DOHH2 (cell line): ENCODE results near the gene EPS15.
"Not testable (repeated sequence)": the region's sequence is repeated elsewhere in the genome, so short reads cannot be mapped to it uniquely, and the experiment has no call there.

ENCODE experiments used
- H3F3A ChIP-seq: fragments of 200-600 bp; sonication (generic), shearing (Covaris generic); 2 replicates; pipeline ENCODE4 v1.6.0; 2016; ENCODE audit warnings: antibody characterized with exemption, mild to moderate bottlenecking; ENCODE audit not compliant: control insufficient read depth, insufficient read depth
- H3K27ac ChIP-seq: fragments of 200-600 bp; sonication (generic); 2 replicates; pipeline ENCODE4 v1.5.1; 2014; ENCODE audit warnings: low read depth, mild to moderate bottlenecking, low read length, moderate library complexity
- H3K27me3 ChIP-seq: fragments of 200-600 bp; sonication (generic); 2 replicates; pipeline ENCODE4 v1.6.1; 2014; ENCODE audit warnings: mild to moderate bottlenecking, low read length, mixed read lengths; ENCODE audit not compliant: control insufficient read depth
- H3K36me3 ChIP-seq: fragments of 200-600 bp; sonication (generic); 2 replicates; pipeline ENCODE4 v1.6.1; 2014; ENCODE audit warnings: mild to moderate bottlenecking, low read length, moderate library complexity, mixed read lengths; ENCODE audit not compliant: control insufficient read depth
- H3K4me1 ChIP-seq: fragments of 200-600 bp; sonication (generic); 2 replicates; pipeline ENCODE4 v1.6.1; 2014; ENCODE audit warnings: mild to moderate bottlenecking, low read length, mixed read lengths; ENCODE audit not compliant: control insufficient read depth
- H3K4me2 ChIP-seq: fragments of 200-600 bp; sonication (generic); 2 replicates; pipeline ENCODE4 v1.6.0; 2014; ENCODE audit warnings: mild to moderate bottlenecking, low read length, moderate library complexity
- H3K4me3 ChIP-seq: fragments of 200-600 bp; sonication (generic); 2 replicates; pipeline ENCODE4 v1.5.1; 2014; ENCODE audit warnings: mild to moderate bottlenecking, low read length, mixed read lengths
- H3K79me2 ChIP-seq: fragments of 200-600 bp; sonication (generic); 2 replicates; pipeline ENCODE4 v1.6.1; 2014; ENCODE audit warnings: mild to moderate bottlenecking, low read length, mixed read lengths; ENCODE audit not compliant: control insufficient read depth
- H3K9me2 ChIP-seq: fragments of 200-600 bp; sonication (generic); replicated peaks from 2 replicates; pipeline ENCODE4 v1.6.1; 2014; ENCODE audit warnings: mild to moderate bottlenecking, low read length, mixed read lengths; ENCODE audit not compliant: control insufficient read depth
- H3K9me3 ChIP-seq: fragments of 200-600 bp; sonication (generic); 2 replicates; pipeline ENCODE4 v1.6.1; 2014; ENCODE audit warnings: antibody characterized with exemption, low read length, mixed read lengths; ENCODE audit not compliant: control insufficient read depth, insufficient read depth
- H4K20me1 ChIP-seq: fragments of 200-600 bp; sonication (generic); 2 replicates; pipeline ENCODE4 v1.6.0; 2014; ENCODE audit warnings: low read depth, mild to moderate bottlenecking, antibody characterized with exemption, low read length, moderate library complexity; ENCODE audit not compliant: control insufficient read depth, insufficient read depth
- CTCF ChIP-seq: fragments of 200-600 bp; sonication (generic); IDR thresholded peaks from one replicate; pipeline ENCODE4 v1.5.1; 2014; ENCODE audit warnings: antibody characterized with exemption, mild to moderate bottlenecking, low read depth, low read length; ENCODE audit not compliant: poor library complexity, severe bottlenecking
- EZH2phosphoT487 ChIP-seq: fragments of 200-600 bp; sonication (generic); IDR thresholded peaks from 2 replicates; pipeline ENCODE4 v1.6.1; 2017; ENCODE audit warnings: borderline replicate concordance, mild to moderate bottlenecking, antibody characterized with exemption, low read length, moderate library complexity, mixed read lengths

Gene EPS15

GRCh38 chr1:51442616-51443015 is 76.5 kb downstream of the EPS15 start:
- Histone ChIP-seq H3K4me1 (peaks cover 18% of the 10 kb centered on the region), H3K4me2 (no peak overlapping the region), H3K9me3 (no peaks in the 10 kb centered on the region), H4K20me1 (no peaks in the 10 kb centered on the region), H3K27ac (no peak overlapping the region), H3F3A (0 out of 2 replicates have a peak, but pooled peaks cover 2% of the 10 kb centered on the region), H3K27me3 (no peaks in the 10 kb centered on the region), H3K79me2 (no peaks in the 10 kb centered on the region), H3K4me3 (no peak overlapping the region), H3K9me2 (no peaks in the 10 kb centered on the region), H3K36me3 (peaks cover 86% of the 10 kb centered on the region)
- TF ChIP-seq CTCF: no peak
- TF ChIP-seq EZH2phosphoT487: no peak

- H3K4me2 ChIP-seq: no peak overlapping the region
- TF ChIP-seq EZH2phosphoT487 (no peak), CTCF (no peak)
- H3F3A ChIP-seq: 0 out of 2 replicates have a peak, but pooled peaks cover 2% of the 10 kb centered on the region
- H3K27ac ChIP-seq: no peak overlapping the region
- no peak overlapping the region for H3K4me3 ChIP-seq
- H3K9me2 ChIP-seq: no peaks in the 10 kb centered on the region
- no peaks in the 10 kb centered on the region for H3K9me3 ChIP-seq
- peaks cover 13% of the 10 kb centered on the region for H3K4me1 ChIP-seq
- peaks cover 84% of the 10 kb centered on the region for H3K36me3 ChIP-seq
- H3K27me3 ChIP-seq: no peaks in the 10 kb centered on the region
- H3K79me2 ChIP-seq: no peaks in the 10 kb centered on the region
- no peaks in the 10 kb centered on the region for H4K20me1 ChIP-seq
These were observed 76.9 kb downstream of the EPS15 start for GRCh38 chr1:51442198-51442597.

GRCh38 chr1:51439895-51440294 is 79.2 kb downstream of the EPS15 start:
- no peak overlapping the region for H3K27ac ChIP-seq
- H3K79me2 ChIP-seq: no peaks in the 10 kb centered on the region
- H3K36me3 ChIP-seq: peaks cover 82% of the 10 kb centered on the region
- H3K27me3 ChIP-seq: no peaks in the 10 kb centered on the region
- no peaks in the 10 kb centered on the region for H4K20me1 ChIP-seq
- H3F3A ChIP-seq: 0 out of 2 replicates have a peak, but pooled peaks cover 2% of the 10 kb centered on the region
- peaks cover 24% of the 10 kb centered on the region for H3K4me1 ChIP-seq
- H3K9me2 ChIP-seq: no peaks in the 10 kb centered on the region
- no peak for TF ChIP-seq EZH2phosphoT487
- no peak for TF ChIP-seq CTCF
- no peak overlapping the region for H3K4me2 ChIP-seq
- no peaks in the 10 kb centered on the region for H3K9me3 ChIP-seq
- H3K4me3 ChIP-seq: no peak overlapping the region

- no peaks in the 10 kb centered on the region for H3K9me3 ChIP-seq
- no peaks in the 10 kb centered on the region for H3K9me2 ChIP-seq
- H3K27ac ChIP-seq: no peak overlapping the region
- TF ChIP-seq EZH2phosphoT487 (no peak), CTCF (no peak)
- H3K4me1 ChIP-seq: peaks cover 29% of the 10 kb centered on the region
- 0 out of 2 replicates have a peak, but pooled peaks cover 2% of the 10 kb centered on the region for H3F3A ChIP-seq
- H3K36me3 ChIP-seq: peaks cover 82% of the 10 kb centered on the region
- no peaks in the 10 kb centered on the region for H3K79me2 ChIP-seq
- no peak overlapping the region for H3K4me2 ChIP-seq
- no peaks in the 10 kb centered on the region for H4K20me1 ChIP-seq
- H3K27me3 ChIP-seq: no peaks in the 10 kb centered on the region
- no peak overlapping the region for H3K4me3 ChIP-seq
These were observed 80.0 kb downstream of the EPS15 start for GRCh38 chr1:51439053-51439452.

- not testable (repeated sequence) for H3K79me2 ChIP-seq, H3K9me2 ChIP-seq, H3K4me2 ChIP-seq, H3K27ac ChIP-seq, H3K4me3 ChIP-seq, H3K9me3 ChIP-seq, H3F3A ChIP-seq, H4K20me1 ChIP-seq, H3K27me3 ChIP-seq
- H3K4me1 ChIP-seq: peaks cover 39% of the 10 kb centered on the region
- peaks cover 83% of the 10 kb centered on the region for H3K36me3 ChIP-seq
These were observed 81.7 kb downstream of the EPS15 start for GRCh38 chr1:51437391-51437790.
